ENCODE data around the gene GPR68.

GPR68 gene

GRCh38 chr14:91273885-91274273 is 29.4 kb upstream of the GPR68 start:
- no peaks in the 10 kb centered on the region for H3K4me1 ChIP-seq (ENCODE audit: control insufficient read depth, insufficient read depth, low read length)
- TF ChIP-seq YY1 (tag by site-specific recombination; IDR thresholded peaks at IDR 0.05) (no peak), ZNF677 (tag by site-specific recombination; IDR thresholded peaks at IDR 0.05) (no peak), ZNF175 (tag by site-specific recombination; IDR thresholded peaks at IDR 0.05) (no peak)
- no peak overlapping the region for H3K4me3 ChIP-seq (ENCODE audit: low read depth, low read length)
- peaks cover 0 to 25% of the 10 kb centered on the region in 2 experiments; a peak in 2 of 3 replicates for H3K36me3 ChIP-seq (ENCODE audit: control insufficient read depth in 2 of 2, insufficient read depth in 1 of 2, low read length in 2 of 2)
- ChIA-PET POLR2A (no interaction called here), CTCF (interaction anchor here (0.6 kb wide), 1 partner anchor 52 kb away, joined by 3 read pairs; no protein-coding TSS in a partner anchor)
- no peak overlapping the region for H3K27ac ChIP-seq (ENCODE audit: extremely low read depth, low read depth, low read length)
- H3K9me3 ChIP-seq (ENCODE audit: control insufficient read depth, insufficient read depth, low read depth, low read length): no peaks in the 10 kb centered on the region

- ChIA-PET CTCF (interaction anchor here (0.6 kb wide), 1 partner anchor 52 kb away, joined by 3 read pairs; no protein-coding TSS in a partner anchor), POLR2A (no interaction called here)
- TF ChIP-seq EGR2 (tag by site-specific recombination; IDR thresholded peaks at IDR 0.05; ENCODE audit: low read depth) (0 out of 2 replicates have a peak, but pooled peaks have one; percentile 25), ZXDB (tag by site-specific recombination; IDR thresholded peaks at IDR 0.05) (no peak), ZSCAN30 (tag by site-specific recombination; IDR thresholded peaks at IDR 0.05) (no peak), ZNF776 (tag by site-specific recombination; IDR thresholded peaks at IDR 0.05; ENCODE audit: borderline replicate concordance) (no peak), ZFHX2 (tag by site-specific recombination; conservative IDR thresholded peaks at IDR 0.05) (peak; percentile 34; the same call in 1 of the 2 replicates), SP3 (tag by site-specific recombination; IDR thresholded peaks at IDR 0.05) (no peak), ZNF843 (tag by site-specific recombination; IDR thresholded peaks at IDR 0.05) (no peak), ZNF16 (tag by site-specific recombination; IDR thresholded peaks at IDR 0.05; ENCODE audit: low read depth) (no peak), ATF2 (tag by site-specific recombination; IDR thresholded peaks at IDR 0.05; ENCODE audit: low read depth) (no peak), ZNF184 (tag by site-specific recombination; IDR thresholded peaks at IDR 0.05) (no peak), FEZF1 (tag by site-specific recombination; IDR thresholded peaks at IDR 0.05) (no peak), ZNF175 (tag by site-specific recombination; IDR thresholded peaks at IDR 0.05) (no peak), ZNF280D (tag by site-specific recombination; IDR thresholded peaks at IDR 0.05) (no peak), ZSCAN5A (tag by site-specific recombination; IDR thresholded peaks at IDR 0.05) (no peak), CTCF (tag by site-specific recombination; IDR thresholded peaks at IDR 0.05) (no peak), GFI1B (tag by site-specific recombination; IDR thresholded peaks at IDR 0.05) (no peak), GLIS2 (tag by site-specific recombination; IDR thresholded peaks at IDR 0.05) (peak; percentile 19; the same call in 1 of the 2 replicates), ZNF791 (tag by site-specific recombination; IDR thresholded peaks at IDR 0.05) (no peak)
Observed at GRCh38 chr14:91273273-91273884, 28.9 kb upstream of the GPR68 start.

More at GRCh38 chr14:91273273-91273884, 28.9 kb upstream of the GPR68 start:
- Histone ChIP-seq H3K9me3 (ENCODE audit: control insufficient read depth, insufficient read depth, low read depth, low read length) (no peaks in the 10 kb centered on the region), H3K27ac (ENCODE audit: extremely low read depth, low read depth, low read length) (no peak overlapping the region), H3K36me3 (ENCODE audit: control insufficient read depth in 2 of 2, insufficient read depth in 1 of 2, low read length in 2 of 2) (peaks cover 0 to 23% of the 10 kb centered on the region in 2 experiments; a peak in 2 of 3 replicates), H3K4me3 (ENCODE audit: low read depth, low read length) (no peak overlapping the region), H3K4me1 (ENCODE audit: control insufficient read depth, insufficient read depth, low read length) (no peaks in the 10 kb centered on the region)
